ENCODE data around the gene WDR64.

DNA sequence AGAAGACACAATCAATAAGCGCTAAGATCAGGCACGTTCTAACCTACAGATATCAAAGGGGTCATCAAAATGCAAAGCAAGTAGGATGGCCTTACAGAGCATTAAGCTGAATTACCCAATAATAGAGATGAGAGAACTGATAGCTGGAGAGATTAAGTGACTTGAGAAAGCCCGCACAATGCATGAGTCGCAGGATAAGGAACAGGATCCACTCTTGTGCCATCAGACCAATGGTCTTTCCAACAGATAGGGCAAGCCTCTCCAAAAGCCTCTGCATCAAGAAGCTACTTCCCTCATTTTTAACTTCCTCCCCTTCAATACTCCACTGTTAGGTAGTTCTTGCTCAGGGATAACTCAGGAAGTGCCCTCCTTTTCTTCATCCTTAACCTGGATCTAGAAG lies 14.5 kb upstream of the WDR64 start:
- TF ChIP-seq, protein P1, sequence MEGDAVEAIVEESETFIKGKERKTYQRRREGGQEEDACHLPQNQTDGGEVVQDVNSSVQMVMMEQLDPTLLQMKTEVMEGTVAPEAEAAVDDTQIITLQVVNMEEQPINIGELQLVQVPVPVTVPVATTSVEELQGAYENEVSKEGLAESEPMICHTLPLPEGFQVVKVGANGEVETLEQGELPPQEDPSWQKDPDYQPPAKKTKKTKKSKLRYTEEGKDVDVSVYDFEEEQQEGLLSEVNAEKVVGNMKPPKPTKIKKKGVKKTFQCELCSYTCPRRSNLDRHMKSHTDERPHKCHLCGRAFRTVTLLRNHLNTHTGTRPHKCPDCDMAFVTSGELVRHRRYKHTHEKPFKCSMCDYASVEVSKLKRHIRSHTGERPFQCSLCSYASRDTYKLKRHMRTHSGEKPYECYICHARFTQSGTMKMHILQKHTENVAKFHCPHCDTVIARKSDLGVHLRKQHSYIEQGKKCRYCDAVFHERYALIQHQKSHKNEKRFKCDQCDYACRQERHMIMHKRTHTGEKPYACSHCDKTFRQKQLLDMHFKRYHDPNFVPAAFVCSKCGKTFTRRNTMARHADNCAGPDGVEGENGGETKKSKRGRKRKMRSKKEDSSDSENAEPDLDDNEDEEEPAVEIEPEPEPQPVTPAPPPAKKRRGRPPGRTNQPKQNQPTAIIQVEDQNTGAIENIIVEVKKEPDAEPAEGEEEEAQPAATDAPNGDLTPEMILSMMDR (IDR thresholded peaks at IDR 0.05; ENCODE audit: low read depth, low read length): no peak
- TF ChIP-seq EZH2phosphoT487 (IDR thresholded peaks at IDR 0.05; ENCODE audit: low read depth): no peak

Measured in OCI-LY3 (cell line).